ENCODE results near the gene DACT2. TPM values are rescaled to one million over a fixed set of nuclear protein-coding genes. Genes with fewer than 3 reads are reported as not detected.

The DACT2 gene
- total and polyA plus RNA-seq, 2 of the 8 experiments (the other 6 are each of a cell fraction or from before 2014, with no cell fraction given) = 2.9 to 3.1 TPM

Other genes starting within 250 kb of the DACT2 start
- gene FRMD1, start 240.6 kb downstream of the DACT2 start, total RNA-seq (2021; fragmentation: NEBNext Ultra II Directional; extraction: Animal tissue kit (Norgen Biotek cat#: 25700)) = not detected in 2 replicates
- gene FRMD1, start 240.6 kb downstream of the DACT2 start, polyA plus RNA-seq (2011; rRNA removed) = 0.36 and 0.69 TPM in 2 replicates
- 7.7 and 9.0 TPM in 2 replicates for gene SMOC2, start 121.4 kb upstream of the DACT2 start, total RNA-seq (2021; fragmentation: NEBNext Ultra II Directional; extraction: Animal tissue kit (Norgen Biotek cat#: 25700))
- 8.5 TPM in 2 replicates for gene SMOC2, start 121.4 kb upstream of the DACT2 start, polyA plus RNA-seq (2011; rRNA removed)